HFF-Myc (cell line): ENCODE measurements around the gene PRR14L.
A peak's percentile ranks its signal among the peaks of the same experiment; 100 is the strongest.
"Not testable (repeated sequence)": the region's sequence is repeated elsewhere in the genome, so short reads cannot be mapped to it uniquely, and the experiment has no call there.

Source experiments
- DNase-seq: peaks from one replicate; pipeline ENCODE4 v3.0.0-alpha.2; 2011; ENCODE audit warnings: low read depth; ENCODE audit errors: extremely low read depth
- H3K4me3 ChIP-seq: replicated peaks from 2 replicates; pipeline ENCODE4 v1.5.1; 2011; ENCODE audit warnings: low read depth, mild to moderate bottlenecking, control low read depth, low read length
- TF ChIP-seq, protein P1 (sequence below): IDR thresholded peaks from 2 replicates; pipeline ENCODE4 v1.5.1; 2012; ENCODE audit warnings: mild to moderate bottlenecking, low read depth, low read length, control low read depth; ENCODE audit errors: missing control alignments

PRR14L gene

DNA sequence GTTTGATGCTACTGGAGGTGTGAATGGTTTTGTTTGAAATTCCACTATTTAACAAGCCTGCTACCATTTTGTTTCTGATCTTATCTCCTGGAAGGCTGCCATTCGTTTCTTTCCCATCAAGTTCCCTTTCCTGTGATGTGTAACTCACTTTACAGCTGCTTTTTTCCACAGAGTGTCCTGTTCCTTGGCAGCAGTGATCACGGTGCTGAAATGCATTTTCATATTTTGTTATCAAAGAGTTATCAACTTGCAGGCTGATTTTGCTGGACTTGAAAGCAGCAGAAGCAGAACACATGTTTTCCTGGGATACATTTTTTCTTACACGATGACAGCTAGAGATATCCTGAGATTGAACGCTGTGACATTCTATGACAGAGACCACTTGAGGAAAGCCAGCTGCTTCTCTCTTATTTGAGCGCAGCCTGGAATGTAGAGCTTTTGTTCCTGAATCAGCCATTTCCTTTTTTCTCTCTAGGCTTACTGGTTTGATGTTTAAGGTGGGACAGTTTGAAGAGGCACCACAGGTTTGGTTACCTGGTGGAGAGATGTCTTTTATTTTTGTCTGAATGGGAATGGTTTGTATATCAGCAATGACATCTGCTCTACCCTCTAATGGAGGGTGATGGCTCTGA lies 34.7 kb downstream of the PRR14L start:
- TF ChIP-seq, protein P1, sequence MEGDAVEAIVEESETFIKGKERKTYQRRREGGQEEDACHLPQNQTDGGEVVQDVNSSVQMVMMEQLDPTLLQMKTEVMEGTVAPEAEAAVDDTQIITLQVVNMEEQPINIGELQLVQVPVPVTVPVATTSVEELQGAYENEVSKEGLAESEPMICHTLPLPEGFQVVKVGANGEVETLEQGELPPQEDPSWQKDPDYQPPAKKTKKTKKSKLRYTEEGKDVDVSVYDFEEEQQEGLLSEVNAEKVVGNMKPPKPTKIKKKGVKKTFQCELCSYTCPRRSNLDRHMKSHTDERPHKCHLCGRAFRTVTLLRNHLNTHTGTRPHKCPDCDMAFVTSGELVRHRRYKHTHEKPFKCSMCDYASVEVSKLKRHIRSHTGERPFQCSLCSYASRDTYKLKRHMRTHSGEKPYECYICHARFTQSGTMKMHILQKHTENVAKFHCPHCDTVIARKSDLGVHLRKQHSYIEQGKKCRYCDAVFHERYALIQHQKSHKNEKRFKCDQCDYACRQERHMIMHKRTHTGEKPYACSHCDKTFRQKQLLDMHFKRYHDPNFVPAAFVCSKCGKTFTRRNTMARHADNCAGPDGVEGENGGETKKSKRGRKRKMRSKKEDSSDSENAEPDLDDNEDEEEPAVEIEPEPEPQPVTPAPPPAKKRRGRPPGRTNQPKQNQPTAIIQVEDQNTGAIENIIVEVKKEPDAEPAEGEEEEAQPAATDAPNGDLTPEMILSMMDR = no peak
- no peak for DNase-seq
- no peak overlapping the region for H3K4me3 ChIP-seq

DNA sequence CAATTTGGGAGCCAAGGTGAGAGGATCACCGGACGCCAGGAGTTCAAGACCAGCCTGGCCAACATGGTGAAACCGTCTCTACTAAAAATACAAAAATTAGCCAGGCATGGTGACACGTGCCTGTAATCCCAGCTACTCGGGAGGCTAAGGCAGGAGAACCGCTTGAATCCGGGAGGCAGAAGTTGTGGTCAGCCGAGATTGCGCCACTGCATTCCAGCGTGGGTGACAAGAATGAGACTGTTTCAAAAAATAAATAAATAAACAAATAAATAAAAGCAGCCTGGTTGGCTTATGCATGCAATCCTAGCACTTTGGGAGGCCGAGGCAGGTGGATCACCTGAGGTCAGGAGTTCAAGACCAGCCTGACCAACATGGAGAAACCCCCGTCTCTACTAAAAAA lies 38.7 kb downstream of the PRR14L start:
- DNase-seq, H3K4me3 ChIP-seq: not testable (repeated sequence)

DNA sequence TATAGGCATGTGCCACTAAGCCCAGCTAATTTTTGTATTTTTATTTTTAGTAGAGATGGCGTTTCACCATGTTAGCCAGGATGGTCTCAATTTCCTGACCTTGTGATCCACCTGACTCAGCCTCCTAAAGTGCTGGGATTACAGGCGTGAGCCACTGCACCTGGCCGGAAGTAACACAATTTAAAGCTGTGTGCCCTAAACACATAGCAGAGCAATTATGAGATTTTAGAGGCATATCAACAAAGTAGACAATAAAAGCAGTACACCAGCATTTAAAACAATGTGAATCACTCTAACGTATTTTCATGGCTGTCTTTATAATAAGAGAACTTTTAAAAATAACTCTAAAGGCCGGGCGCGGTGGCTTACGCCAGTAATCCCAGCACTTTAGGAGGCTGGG lies 42.4 kb downstream of the PRR14L start:
- H3K4me3 ChIP-seq = no peak overlapping the region
- no peak for DNase-seq
- TF ChIP-seq, protein P1 = no peak

DNA sequence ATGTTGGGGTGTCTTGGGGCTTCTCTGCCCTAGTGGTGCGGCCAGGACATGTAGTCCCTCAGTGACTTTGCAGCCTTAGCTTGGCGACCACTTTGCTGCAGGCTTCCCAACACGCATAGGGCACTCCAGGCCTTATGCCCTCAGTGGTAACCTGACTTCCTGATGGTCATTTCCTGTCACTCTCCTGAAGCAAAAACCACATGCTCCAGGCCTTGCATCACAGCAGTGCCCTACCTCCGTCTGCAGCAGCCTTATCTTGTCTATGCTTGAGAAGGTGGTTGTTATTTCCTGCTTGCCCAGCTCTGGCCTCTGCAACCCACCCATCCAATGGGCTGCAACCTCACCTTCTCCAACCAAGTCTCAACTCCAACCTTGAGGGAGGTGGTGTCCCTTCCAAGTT lies 54.5 kb downstream of the PRR14L start:
- TF ChIP-seq, protein P1 = no peak
- no peak for DNase-seq
- no peak overlapping the region for H3K4me3 ChIP-seq

DNA sequence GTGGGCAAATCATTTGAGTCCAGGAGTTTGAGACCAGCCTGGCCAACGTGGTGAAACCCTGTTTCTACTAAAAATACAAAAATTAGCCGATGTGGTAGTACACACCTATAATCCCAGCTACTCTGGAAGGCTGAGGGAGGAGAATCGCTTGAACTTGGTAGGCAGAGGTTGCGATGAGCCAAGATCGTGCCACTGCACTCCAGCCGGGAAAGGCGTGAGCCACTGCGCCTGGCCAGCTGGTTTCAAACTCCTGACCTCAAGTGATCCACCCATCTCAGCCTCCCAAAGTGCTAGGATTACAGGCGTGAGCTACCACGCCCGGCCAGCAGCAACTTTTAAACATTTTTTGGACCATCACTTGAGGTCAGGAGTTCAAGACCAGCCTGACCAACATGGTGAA lies 55.9 kb downstream of the PRR14L start:
- not testable (repeated sequence) for H3K4me3 ChIP-seq, DNase-seq

DNA sequence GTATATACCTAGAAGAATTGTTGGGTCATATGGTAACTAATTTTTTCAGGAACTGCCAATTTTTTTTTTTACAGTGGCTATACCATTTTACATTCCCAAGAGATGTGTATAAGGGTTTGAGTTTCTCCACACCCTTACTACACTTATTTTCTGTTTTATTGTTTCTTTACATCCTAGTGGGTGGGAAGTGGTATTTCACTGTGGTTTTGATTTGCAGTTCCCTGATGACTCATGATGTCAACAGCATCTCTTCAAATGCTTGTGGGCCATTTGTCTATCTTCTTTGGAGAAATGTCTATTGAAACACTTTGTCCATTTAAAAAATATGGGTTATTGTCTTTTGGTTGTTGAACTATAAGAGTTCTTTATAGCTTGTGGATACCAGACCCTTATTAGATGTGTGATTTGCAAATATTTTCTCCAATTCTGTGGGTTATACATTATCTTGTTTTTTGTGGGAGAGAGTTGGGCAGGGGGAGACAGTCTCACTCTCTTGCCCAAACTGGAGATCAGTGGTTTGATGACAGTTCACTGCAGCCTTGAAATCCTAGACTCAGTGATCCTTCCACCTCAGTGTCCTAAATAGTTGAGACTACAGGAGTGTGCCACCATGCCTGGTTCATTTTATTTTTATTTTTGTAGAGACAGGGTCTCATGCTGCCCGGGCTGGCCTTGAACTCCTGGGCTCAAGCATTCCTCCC lies 57.6 kb downstream of the PRR14L start:
- TF ChIP-seq, protein P1 = no peak
- DNase-seq = peak; percentile 5
- no peak overlapping the region for H3K4me3 ChIP-seq

DNA sequence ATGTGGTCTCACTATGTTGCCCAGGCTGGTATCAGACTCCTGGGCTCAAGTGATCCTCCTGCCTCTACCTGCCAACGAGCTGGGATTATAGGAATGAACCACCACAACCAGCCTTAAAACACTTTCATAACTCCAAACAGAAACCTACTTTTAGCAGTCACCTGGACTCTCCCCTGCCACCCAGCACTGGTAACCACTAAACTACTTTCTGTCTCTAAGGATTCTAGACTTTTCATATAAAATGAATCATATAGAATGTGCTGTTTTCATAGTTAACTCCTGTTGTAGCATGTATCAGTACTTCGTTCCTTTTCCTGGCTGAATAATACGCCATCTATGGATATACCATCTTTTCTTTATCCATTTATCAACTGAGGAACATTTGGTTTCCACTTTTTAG lies 58.5 kb downstream of the PRR14L start:
- TF ChIP-seq, protein P1 = no peak
- H3K4me3 ChIP-seq = no peak overlapping the region
- no peak for DNase-seq
